ENCODE measurements around the gene AGR2. TPM values are rescaled to one million over a fixed set of nuclear protein-coding genes. Genes with fewer than 3 reads are reported as not detected.

The AGR2 gene
- total RNA-seq, 1 donor from 2014 or later = 3.1 TPM

- Histone ChIP-seq H3K9me3 (ENCODE audit: control insufficient read depth in 3 of 3, low read length in 3 of 3) (no peaks in the 10 kb centered on the region), H3K9ac (ENCODE audit: low read depth in 1 of 3, low read length in 3 of 3) (no peak overlapping the region), H3K4me1 (ENCODE audit: control insufficient read depth in 3 of 3, insufficient read depth in 3 of 3, low read length in 3 of 3) (no peaks in the 10 kb centered on the region), H3K4me3 (ENCODE audit: low read length in 3 of 3) (no peak overlapping the region), H3K27ac (ENCODE audit: low read depth, low read length) (no peak overlapping the region), H3K27me3 (ENCODE audit: control insufficient read depth in 3 of 3, insufficient read depth in 3 of 3, low read length in 3 of 3) (no peaks in the 10 kb centered on the region), H3K36me3 (ENCODE audit: control insufficient read depth in 3 of 3, insufficient read depth in 3 of 3, low read length in 3 of 3) (no peaks in the 10 kb centered on the region)
Observed at GRCh38 chr7:16840094-16840493, 35.3 kb upstream of the AGR2 start.

DNA sequence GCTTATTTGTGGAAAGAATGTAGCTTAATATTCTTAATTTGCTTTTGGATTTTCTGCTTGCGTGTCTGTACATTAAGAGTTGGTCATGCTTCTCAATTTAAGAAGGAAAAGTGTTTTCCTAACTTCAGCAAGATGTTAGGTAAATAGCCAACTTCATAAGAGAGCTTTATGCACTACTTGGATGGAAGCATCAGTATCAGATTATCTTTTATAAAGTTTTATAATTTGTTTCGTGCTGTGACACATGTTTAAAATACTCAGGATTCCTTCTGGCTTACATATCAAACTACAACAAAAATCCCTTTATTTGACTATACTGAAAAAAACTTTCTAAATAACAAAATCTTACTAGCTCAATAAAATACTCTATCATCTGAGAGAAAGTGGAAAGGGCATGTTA is 34.8 kb upstream of the AGR2 start:
- no peaks in the 10 kb centered on the region for H3K36me3 ChIP-seq (ENCODE audit: control insufficient read depth in 3 of 3, insufficient read depth in 3 of 3, low read length in 3 of 3)
- no peak overlapping the region for H3K9ac ChIP-seq (ENCODE audit: low read depth in 1 of 3, low read length in 3 of 3)
- H3K4me3 ChIP-seq (ENCODE audit: low read length in 3 of 3) = no peak overlapping the region
- H3K27ac ChIP-seq (ENCODE audit: low read depth, low read length) = no peak overlapping the region
- H3K4me1 ChIP-seq (ENCODE audit: control insufficient read depth in 3 of 3, insufficient read depth in 3 of 3, low read length in 3 of 3) = no peaks in the 10 kb centered on the region
- no peaks in the 10 kb centered on the region for H3K27me3 ChIP-seq (ENCODE audit: control insufficient read depth in 3 of 3, insufficient read depth in 3 of 3, low read length in 3 of 3)
- H3K9me3 ChIP-seq (ENCODE audit: control insufficient read depth in 3 of 3, low read length in 3 of 3) = no peaks in the 10 kb centered on the region

- no peaks in the 10 kb centered on the region for H3K27me3 ChIP-seq (ENCODE audit: control insufficient read depth in 3 of 3, insufficient read depth in 3 of 3, low read length in 3 of 3)
- H3K9ac ChIP-seq (ENCODE audit: low read depth in 1 of 3, low read length in 3 of 3) = no peak overlapping the region
- no peaks in the 10 kb centered on the region for H3K4me1 ChIP-seq (ENCODE audit: control insufficient read depth in 3 of 3, insufficient read depth in 3 of 3, low read length in 3 of 3)
- no peaks in the 10 kb centered on the region for H3K9me3 ChIP-seq (ENCODE audit: control insufficient read depth in 3 of 3, low read length in 3 of 3)
- no peak overlapping the region for H3K27ac ChIP-seq (ENCODE audit: low read depth, low read length)
- H3K36me3 ChIP-seq (ENCODE audit: control insufficient read depth in 3 of 3, insufficient read depth in 3 of 3, low read length in 3 of 3) = no peaks in the 10 kb centered on the region
- H3K4me3 ChIP-seq (ENCODE audit: low read length in 3 of 3) = no peak overlapping the region
Observed at GRCh38 chr7:16838891-16839290, 34.1 kb upstream of the AGR2 start.

DNA sequence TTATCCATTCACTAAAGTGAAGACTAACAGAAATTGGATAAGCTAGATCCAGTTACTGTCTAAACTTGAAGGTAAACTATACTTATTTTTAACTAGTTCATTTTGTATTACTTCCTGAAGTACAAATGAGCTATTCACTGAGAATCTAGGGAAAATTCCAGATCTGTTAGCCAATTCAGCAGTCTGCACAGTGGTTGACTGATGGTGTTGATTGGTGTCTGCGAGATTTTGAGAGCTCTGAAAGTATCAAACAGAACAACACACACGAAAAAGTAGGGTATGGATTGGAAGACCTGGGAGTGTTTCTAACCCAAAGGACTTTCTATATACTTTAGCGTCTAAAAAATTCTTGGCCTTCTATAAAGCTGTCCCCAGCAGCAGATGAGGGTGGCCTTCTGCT is 33.6 kb upstream of the AGR2 start:
- Histone ChIP-seq H3K27me3 (ENCODE audit: control insufficient read depth in 3 of 3, insufficient read depth in 3 of 3, low read length in 3 of 3) (no peaks in the 10 kb centered on the region), H3K4me3 (ENCODE audit: low read length in 3 of 3) (no peak overlapping the region), H3K4me1 (ENCODE audit: control insufficient read depth in 3 of 3, insufficient read depth in 3 of 3, low read length in 3 of 3) (no peaks in the 10 kb centered on the region), H3K36me3 (ENCODE audit: control insufficient read depth in 3 of 3, insufficient read depth in 3 of 3, low read length in 3 of 3) (no peaks in the 10 kb centered on the region), H3K9ac (ENCODE audit: low read depth in 1 of 3, low read length in 3 of 3) (no peak overlapping the region), H3K27ac (ENCODE audit: low read depth, low read length) (no peak overlapping the region), H3K9me3 (ENCODE audit: control insufficient read depth in 3 of 3, low read length in 3 of 3) (no peaks in the 10 kb centered on the region)

DNA sequence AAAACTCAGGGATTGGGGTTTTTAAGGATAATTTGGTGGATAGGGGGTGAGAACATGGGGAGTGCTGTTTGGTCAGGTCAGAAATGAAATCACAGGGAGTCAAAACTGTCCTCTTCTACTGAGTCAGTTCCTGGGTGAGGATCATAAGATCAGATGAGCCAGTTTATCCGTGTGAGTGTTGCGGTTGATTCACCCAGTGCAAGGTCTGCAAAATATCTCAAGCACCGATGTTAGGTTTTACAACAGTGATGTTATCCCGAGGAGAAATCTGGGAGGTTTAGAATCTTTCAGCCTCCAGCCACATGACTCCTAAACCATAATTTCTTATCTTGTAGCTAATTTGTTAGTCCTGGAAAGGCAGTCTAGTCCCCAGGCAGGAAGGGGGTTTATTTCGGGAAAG is 31.7 kb upstream of the AGR2 start:
- Histone ChIP-seq H3K27ac (ENCODE audit: low read depth, low read length) (no peak overlapping the region), H3K27me3 (ENCODE audit: control insufficient read depth in 3 of 3, insufficient read depth in 3 of 3, low read length in 3 of 3) (no peaks in the 10 kb centered on the region), H3K9ac (ENCODE audit: low read depth in 1 of 3, low read length in 3 of 3) (no peak overlapping the region), H3K4me3 (ENCODE audit: low read length in 3 of 3) (no peak overlapping the region), H3K36me3 (ENCODE audit: control insufficient read depth in 3 of 3, insufficient read depth in 3 of 3, low read length in 3 of 3) (no peaks in the 10 kb centered on the region), H3K9me3 (ENCODE audit: control insufficient read depth in 3 of 3, low read length in 3 of 3) (no peaks in the 10 kb centered on the region), H3K4me1 (ENCODE audit: control insufficient read depth in 3 of 3, insufficient read depth in 3 of 3, low read length in 3 of 3) (no peaks in the 10 kb centered on the region)

GRCh38 chr7:16833373-16833772 is 28.6 kb upstream of the AGR2 start:
- H3K36me3 ChIP-seq (ENCODE audit: control insufficient read depth in 3 of 3, insufficient read depth in 3 of 3, low read length in 3 of 3) = no peaks in the 10 kb centered on the region
- no peaks in the 10 kb centered on the region for H3K4me1 ChIP-seq (ENCODE audit: control insufficient read depth in 3 of 3, insufficient read depth in 3 of 3, low read length in 3 of 3)
- H3K27me3 ChIP-seq (ENCODE audit: control insufficient read depth in 3 of 3, insufficient read depth in 3 of 3, low read length in 3 of 3) = no peaks in the 10 kb centered on the region
- H3K4me3 ChIP-seq (ENCODE audit: low read length in 3 of 3) = no peak overlapping the region
- no peak overlapping the region for H3K27ac ChIP-seq (ENCODE audit: low read depth, low read length)
- H3K9me3 ChIP-seq (ENCODE audit: control insufficient read depth in 3 of 3, low read length in 3 of 3) = no peaks in the 10 kb centered on the region
- H3K9ac ChIP-seq (ENCODE audit: low read depth in 1 of 3, low read length in 3 of 3) = no peak overlapping the region

GRCh38 chr7:16826060-16826459 is 21.3 kb upstream of the AGR2 start:
- Histone ChIP-seq H3K27me3 (ENCODE audit: control insufficient read depth in 3 of 3, insufficient read depth in 3 of 3, low read length in 3 of 3) (no peaks in the 10 kb centered on the region), H3K9ac (ENCODE audit: low read depth in 1 of 3, low read length in 3 of 3) (no peak overlapping the region), H3K36me3 (ENCODE audit: control insufficient read depth in 3 of 3, insufficient read depth in 3 of 3, low read length in 3 of 3) (no peaks in the 10 kb centered on the region), H3K4me1 (ENCODE audit: control insufficient read depth in 3 of 3, insufficient read depth in 3 of 3, low read length in 3 of 3) (no peaks in the 10 kb centered on the region), H3K27ac (ENCODE audit: low read depth, low read length) (no peak overlapping the region), H3K9me3 (ENCODE audit: control insufficient read depth in 3 of 3, low read length in 3 of 3) (no peaks in the 10 kb centered on the region), H3K4me3 (ENCODE audit: low read length in 3 of 3) (no peak overlapping the region)

DNA sequence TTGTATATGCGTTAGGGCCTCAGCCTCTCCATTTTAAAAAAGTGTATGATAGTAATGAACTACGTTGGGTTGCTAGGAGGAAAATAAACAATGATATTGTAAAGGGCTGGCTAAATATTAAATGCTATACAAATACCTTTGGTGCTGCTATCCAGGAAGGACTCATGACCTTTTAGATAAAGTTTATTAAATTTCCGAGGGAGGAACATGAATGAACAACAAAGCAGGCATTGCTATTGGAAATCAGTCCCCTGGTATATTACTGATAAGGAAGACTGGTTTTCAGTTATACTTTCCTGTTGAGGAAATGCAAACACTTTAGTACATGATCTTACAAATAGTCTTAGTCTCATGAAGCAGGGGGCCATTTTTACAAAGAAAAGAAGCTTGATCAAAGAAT is 17.2 kb upstream of the AGR2 start:
- Histone ChIP-seq H3K36me3 (ENCODE audit: control insufficient read depth in 3 of 3, insufficient read depth in 3 of 3, low read length in 3 of 3) (no peaks in the 10 kb centered on the region), H3K27ac (ENCODE audit: low read depth, low read length) (no peak overlapping the region)

DNA sequence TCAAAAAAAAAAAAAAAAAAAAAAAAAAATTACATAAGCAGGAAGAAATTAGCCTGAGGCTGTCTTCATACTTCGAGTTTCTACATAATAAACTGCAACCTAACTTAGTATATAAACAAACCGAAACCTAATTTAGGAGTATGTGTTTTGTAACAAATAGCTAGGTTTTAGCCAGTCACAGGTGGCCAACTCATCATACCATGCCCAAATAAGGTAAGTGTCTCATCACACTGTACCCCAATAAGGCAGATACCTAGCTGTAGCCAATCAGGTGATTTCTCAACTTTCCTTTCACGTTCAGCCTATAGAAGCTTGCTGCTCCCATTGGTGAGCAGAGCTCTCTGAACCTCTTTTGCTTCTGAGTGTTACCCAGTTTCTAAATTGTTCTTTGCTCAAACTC is 13.9 kb upstream of the AGR2 start:
- Histone ChIP-seq H3K9ac (ENCODE audit: low read depth in 1 of 3, low read length in 3 of 3) (no peak overlapping the region), H3K4me1 (ENCODE audit: control insufficient read depth in 3 of 3, insufficient read depth in 3 of 3, low read length in 3 of 3) (no peaks in the 10 kb centered on the region), H3K4me3 (ENCODE audit: low read length in 3 of 3) (no peak overlapping the region), H3K36me3 (ENCODE audit: control insufficient read depth in 3 of 3, insufficient read depth in 3 of 3, low read length in 3 of 3) (no peaks in the 10 kb centered on the region), H3K27ac (ENCODE audit: low read depth, low read length) (no peak overlapping the region), H3K27me3 (ENCODE audit: control insufficient read depth in 3 of 3, insufficient read depth in 3 of 3, low read length in 3 of 3) (no peaks in the 10 kb centered on the region), H3K9me3 (ENCODE audit: control insufficient read depth in 3 of 3, low read length in 3 of 3) (no peaks in the 10 kb centered on the region)

More for the DNA sequence above, 17.2 kb upstream of the AGR2 start:
- Histone ChIP-seq H3K4me1 (ENCODE audit: control insufficient read depth in 3 of 3, insufficient read depth in 3 of 3, low read length in 3 of 3) (no peaks in the 10 kb centered on the region), H3K9ac (ENCODE audit: low read depth in 1 of 3, low read length in 3 of 3) (no peak overlapping the region), H3K4me3 (ENCODE audit: low read length in 3 of 3) (no peak overlapping the region), H3K9me3 (ENCODE audit: control insufficient read depth in 3 of 3, low read length in 3 of 3) (no peaks in the 10 kb centered on the region), H3K27me3 (ENCODE audit: control insufficient read depth in 3 of 3, insufficient read depth in 3 of 3, low read length in 3 of 3) (no peaks in the 10 kb centered on the region)

DNA sequence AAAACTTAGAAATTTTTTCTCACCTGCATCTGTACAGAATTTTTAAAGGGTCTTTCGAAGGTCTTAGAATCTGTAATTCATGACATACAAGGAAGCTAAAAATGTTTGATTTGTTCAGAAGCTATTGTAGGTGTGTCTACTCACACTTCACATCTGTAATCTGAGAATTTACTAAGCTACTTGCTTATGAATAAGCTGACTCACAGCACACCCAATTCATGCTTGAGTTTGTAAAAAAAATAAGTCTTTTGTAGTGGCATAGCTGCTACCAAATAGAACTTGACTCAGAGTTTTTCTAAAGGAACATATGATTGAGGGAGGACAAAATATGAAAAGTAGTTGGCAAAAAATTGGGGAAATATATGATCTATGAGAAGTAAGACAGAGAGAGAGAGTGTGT is 12.7 kb upstream of the AGR2 start:
- H3K27me3 ChIP-seq (ENCODE audit: control insufficient read depth in 3 of 3, insufficient read depth in 3 of 3, low read length in 3 of 3) = no peaks in the 10 kb centered on the region
- H3K9ac ChIP-seq (ENCODE audit: low read depth in 1 of 3, low read length in 3 of 3) = no peak overlapping the region
- H3K4me1 ChIP-seq (ENCODE audit: control insufficient read depth in 3 of 3, insufficient read depth in 3 of 3, low read length in 3 of 3) = no peaks in the 10 kb centered on the region
- no peaks in the 10 kb centered on the region for H3K9me3 ChIP-seq (ENCODE audit: control insufficient read depth in 3 of 3, low read length in 3 of 3)
- H3K4me3 ChIP-seq (ENCODE audit: low read length in 3 of 3) = no peak overlapping the region
- no peaks in the 10 kb centered on the region for H3K36me3 ChIP-seq (ENCODE audit: control insufficient read depth in 3 of 3, insufficient read depth in 3 of 3, low read length in 3 of 3)
- H3K27ac ChIP-seq (ENCODE audit: low read depth, low read length) = no peak overlapping the region

DNA sequence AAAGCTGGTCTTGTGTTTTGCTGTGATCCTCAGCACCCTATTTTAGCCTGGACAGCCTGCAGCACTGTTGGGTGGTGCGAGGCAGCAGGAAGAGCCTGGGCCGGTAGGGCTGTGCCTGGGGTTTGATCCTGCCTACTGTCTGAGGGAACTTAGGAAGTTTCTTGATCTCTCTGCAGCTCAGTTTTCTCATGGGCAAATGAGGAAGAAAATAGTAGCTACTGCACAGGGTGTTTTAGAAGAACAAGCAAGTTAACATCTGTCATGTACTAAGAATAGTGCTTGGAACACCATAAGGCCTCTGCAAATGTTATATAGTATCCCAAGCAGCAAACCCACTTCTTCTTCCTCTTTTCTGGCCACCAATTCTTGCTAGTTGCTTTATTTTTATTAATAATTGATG is 12.0 kb upstream of the AGR2 start:
- no peaks in the 10 kb centered on the region for H3K9me3 ChIP-seq (ENCODE audit: control insufficient read depth in 3 of 3, low read length in 3 of 3)
- H3K27ac ChIP-seq (ENCODE audit: low read depth, low read length) = no peak overlapping the region
- H3K27me3 ChIP-seq (ENCODE audit: control insufficient read depth in 3 of 3, insufficient read depth in 3 of 3, low read length in 3 of 3) = no peaks in the 10 kb centered on the region
- H3K4me1 ChIP-seq (ENCODE audit: control insufficient read depth in 3 of 3, insufficient read depth in 3 of 3, low read length in 3 of 3) = no peaks in the 10 kb centered on the region
- H3K9ac ChIP-seq (ENCODE audit: low read depth in 1 of 3, low read length in 3 of 3) = no peak overlapping the region
- no peak overlapping the region for H3K4me3 ChIP-seq (ENCODE audit: low read length in 3 of 3)
- no peaks in the 10 kb centered on the region for H3K36me3 ChIP-seq (ENCODE audit: control insufficient read depth in 3 of 3, insufficient read depth in 3 of 3, low read length in 3 of 3)
